Muscle layer of colon (tissue), 2 donors: ENCODE data around the gene THAP8.
"Not testable (repeated sequence)": the region's sequence is repeated elsewhere in the genome, so short reads cannot be mapped to it uniquely, and the experiment has no call there.

ENCODE experiments used
- H3K27ac ChIP-seq: one replicate; pipeline ENCODE4 v1.7.0; 2013; ENCODE audit warnings: low read depth, mild to moderate bottlenecking, low read length, moderate library complexity
- H3K27me3 ChIP-seq, 2 donors: one replicate each; pipeline ENCODE4 v1.7.0; 2013; ENCODE audit warnings: low read length in 2 of 2, mild to moderate bottlenecking in 2 of 2; ENCODE audit not compliant: insufficient read depth in 2 of 2, control insufficient read depth in 1 of 2
- H3K36me3 ChIP-seq: one replicate; pipeline ENCODE4 v1.7.0; 2013; ENCODE audit warnings: mild to moderate bottlenecking, low read length; ENCODE audit not compliant: insufficient read depth
- H3K4me1 ChIP-seq: one replicate; pipeline ENCODE4 v1.7.0; 2013; ENCODE audit warnings: mild to moderate bottlenecking, low read length; ENCODE audit not compliant: insufficient read depth
- H3K4me3 ChIP-seq, 2 donors: one replicate each; pipeline ENCODE4 v1.7.0; 2013; ENCODE audit warnings: low read length in 2 of 2, low read depth in 1 of 2, mild to moderate bottlenecking in 1 of 2, moderate library complexity in 1 of 2
- H3K9ac ChIP-seq: one replicate; pipeline ENCODE4 v1.7.0; 2013; ENCODE audit warnings: low read length
- H3K9me3 ChIP-seq: one replicate; pipeline ENCODE4 v1.7.0; 2013; ENCODE audit warnings: mild to moderate bottlenecking, low read length
- donor health status: abdominal sarcoma.
- donor health status: Adenocarcinoma of cecum.

Gene THAP8

DNA sequence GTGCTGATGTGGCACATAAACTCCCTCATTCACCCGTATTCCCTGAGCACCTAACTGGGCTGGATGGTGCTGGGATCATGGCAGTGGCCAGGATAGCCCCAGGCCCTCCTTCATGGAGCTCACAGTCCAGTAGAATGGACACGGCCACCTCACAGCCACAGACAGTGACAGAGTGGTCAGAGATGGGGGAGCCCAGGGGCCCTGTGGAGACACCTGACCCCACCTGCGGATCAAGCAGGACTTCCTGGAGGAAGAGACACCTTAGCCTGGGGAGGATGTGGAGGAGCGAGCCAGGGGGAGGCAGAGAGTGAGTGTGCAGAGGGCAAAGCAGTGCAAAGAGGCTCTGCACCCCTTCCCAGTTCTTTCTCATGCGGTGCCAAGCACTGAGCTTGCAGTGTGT is 35.8 kb upstream of the THAP8 start:
- Histone ChIP-seq H3K9ac (no peak overlapping the region), H3K27me3 (no peaks in the 10 kb centered on the region), H3K9me3 (no peaks in the 10 kb centered on the region), H3K4me3 (no peak overlapping the region), H3K36me3 (no peaks in the 10 kb centered on the region), H3K4me1 (no peaks in the 10 kb centered on the region), H3K27ac (no peak overlapping the region)

- H3K4me1 ChIP-seq, result no peaks in the 10 kb centered on the region
- no peak overlapping the region for H3K4me3 ChIP-seq
- no peak overlapping the region for H3K9ac ChIP-seq
- no peak overlapping the region for H3K27ac ChIP-seq
- no peaks in the 10 kb centered on the region for H3K9me3 ChIP-seq
- no peaks in the 10 kb centered on the region for H3K36me3 ChIP-seq
- H3K27me3 ChIP-seq, result no peaks in the 10 kb centered on the region
These were observed 32.2 kb upstream of the THAP8 start for GRCh38 chr19:36086326-36086725.

DNA sequence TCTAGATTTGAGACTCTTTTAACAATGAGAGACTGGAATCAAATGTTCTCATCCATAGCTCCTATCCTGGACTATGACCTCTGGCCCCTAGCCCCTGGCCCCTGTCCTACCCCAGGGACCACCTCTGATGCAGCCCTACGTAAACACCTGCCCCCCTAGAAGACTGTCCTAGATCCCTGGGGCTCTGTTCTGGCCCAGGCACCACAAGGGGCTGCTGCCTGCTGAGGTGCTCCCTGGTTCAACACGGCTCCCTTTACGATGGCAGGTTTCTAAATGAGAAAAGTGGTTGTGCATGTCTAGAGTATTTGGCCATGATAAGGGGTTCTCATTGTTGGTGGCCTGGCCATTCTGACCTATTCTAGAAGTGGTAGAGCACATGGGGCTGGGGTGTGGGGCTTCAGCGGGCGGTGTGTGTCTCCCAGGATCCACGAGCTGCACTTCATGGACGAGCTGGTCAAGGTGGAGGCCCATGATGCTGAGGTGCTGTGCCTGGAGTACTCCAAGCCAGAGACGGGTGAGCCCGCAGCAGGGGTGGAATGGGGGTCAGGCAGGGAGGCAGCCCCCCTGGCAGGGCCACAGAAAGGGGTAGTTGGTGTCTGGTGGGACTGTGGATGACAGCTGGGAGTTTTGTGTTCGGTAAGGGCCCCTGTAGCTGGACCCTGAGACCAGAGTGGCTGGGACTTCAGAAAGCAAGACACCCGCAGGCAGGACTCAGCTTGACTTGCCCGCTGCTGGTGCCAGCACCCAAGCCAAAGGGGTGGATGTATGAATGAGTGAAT is 30.3 kb upstream of the THAP8 start:
- H3K9me3 ChIP-seq, result no peaks in the 10 kb centered on the region
- no peaks in the 10 kb centered on the region for H3K36me3 ChIP-seq
- no peaks in the 10 kb centered on the region for H3K27me3 ChIP-seq
- no peak overlapping the region for H3K27ac ChIP-seq
- H3K9ac ChIP-seq, result no peak overlapping the region
- no peaks in the 10 kb centered on the region for H3K4me1 ChIP-seq
- no peak overlapping the region for H3K4me3 ChIP-seq

DNA sequence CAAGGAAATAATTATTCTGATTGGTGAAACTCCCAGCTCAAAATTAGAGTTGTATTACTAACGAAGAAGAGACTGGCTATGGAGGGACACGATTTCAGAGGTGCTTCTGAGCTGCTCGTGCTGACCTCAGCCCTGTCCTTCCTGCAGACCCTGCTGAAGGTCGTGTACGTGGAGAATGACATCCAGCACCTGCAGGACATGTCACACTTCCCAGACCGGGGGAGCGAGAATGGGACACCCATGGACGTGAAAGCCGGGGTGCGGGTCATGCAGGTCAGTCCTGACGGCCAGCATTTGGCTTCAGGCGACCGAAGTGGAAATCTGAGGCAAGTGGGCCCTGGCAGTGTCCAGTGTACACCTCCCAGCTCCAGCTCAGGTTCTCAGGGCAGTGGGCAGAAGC is 28.8 kb upstream of the THAP8 start:
- Histone ChIP-seq H3K27me3 (no peaks in the 10 kb centered on the region), H3K27ac (no peak overlapping the region), H3K4me1 (no peaks in the 10 kb centered on the region), H3K36me3 (no peaks in the 10 kb centered on the region), H3K4me3 (no peak overlapping the region), H3K9ac (no peak overlapping the region), H3K9me3 (no peaks in the 10 kb centered on the region)

- H3K27me3 ChIP-seq, result no peaks in the 10 kb centered on the region
- H3K27ac ChIP-seq, result no peak overlapping the region
- H3K4me1 ChIP-seq, result no peaks in the 10 kb centered on the region
- H3K9me3 ChIP-seq, result no peaks in the 10 kb centered on the region
- H3K4me3 ChIP-seq, result no peak overlapping the region
- no peaks in the 10 kb centered on the region for H3K36me3 ChIP-seq
- H3K9ac ChIP-seq, result no peak overlapping the region
These were observed 27.8 kb upstream of the THAP8 start for GRCh38 chr19:36081894-36082293.

DNA sequence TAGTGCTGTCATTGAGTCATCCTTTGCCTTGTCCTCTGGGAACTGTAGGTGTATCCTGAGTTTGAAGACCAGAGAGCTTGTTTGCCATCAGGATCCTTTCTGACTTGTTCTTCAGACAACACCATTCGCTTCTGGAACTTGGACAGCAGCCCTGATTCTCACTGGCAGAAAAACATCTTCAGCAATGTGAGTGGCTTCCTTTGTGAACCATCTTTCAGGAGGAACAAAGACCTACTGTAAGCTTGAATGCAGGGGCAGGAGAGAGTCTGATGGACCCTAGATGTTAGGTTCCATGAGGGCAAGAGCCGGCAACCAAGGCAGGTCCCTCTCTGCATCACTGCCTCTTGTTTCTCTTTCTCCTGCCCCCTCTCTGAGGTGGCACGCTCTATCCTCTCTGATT is 27.3 kb upstream of the THAP8 start:
- no peaks in the 10 kb centered on the region for H3K36me3 ChIP-seq
- no peak overlapping the region for H3K4me3 ChIP-seq
- H3K27ac ChIP-seq, result no peak overlapping the region
- H3K27me3 ChIP-seq, result no peaks in the 10 kb centered on the region
- H3K9ac ChIP-seq, result no peak overlapping the region
- H3K9me3 ChIP-seq, result no peaks in the 10 kb centered on the region
- no peaks in the 10 kb centered on the region for H3K4me1 ChIP-seq

DNA sequence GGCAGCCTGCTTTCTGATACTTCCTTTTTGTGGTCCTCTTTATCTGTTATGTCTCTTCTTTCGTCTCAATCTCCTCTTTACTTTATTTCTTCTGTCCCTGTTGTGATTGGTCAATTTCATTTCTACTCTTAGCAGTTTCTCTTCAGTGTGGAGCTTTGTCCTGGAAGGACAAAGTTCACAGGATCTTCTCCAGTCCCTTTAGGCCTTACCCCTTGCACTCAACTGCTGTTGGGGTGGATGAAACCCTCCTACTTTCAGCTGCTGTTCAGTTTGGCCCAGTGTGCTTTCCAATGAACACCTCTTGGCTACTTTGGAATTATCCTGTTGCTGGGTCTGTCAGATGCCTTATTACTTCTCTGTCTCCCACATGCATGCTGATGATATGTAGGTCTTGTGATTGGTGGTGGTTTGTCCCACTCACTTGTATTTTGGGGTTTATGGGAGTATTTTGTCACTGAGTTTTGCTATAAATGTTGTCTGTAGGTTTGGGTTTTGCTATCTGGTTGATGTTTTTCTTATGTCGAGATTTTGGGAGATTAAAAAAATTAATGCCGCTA is 25.4 kb upstream of the THAP8 start:
- Histone ChIP-seq H3K27me3 (no peaks in the 10 kb centered on the region), H3K36me3 (no peaks in the 10 kb centered on the region), H3K4me1 (no peaks in the 10 kb centered on the region), H3K27ac (no peak overlapping the region), H3K4me3 (no peak overlapping the region), H3K9me3 (no peaks in the 10 kb centered on the region), H3K9ac (no peak overlapping the region)

DNA sequence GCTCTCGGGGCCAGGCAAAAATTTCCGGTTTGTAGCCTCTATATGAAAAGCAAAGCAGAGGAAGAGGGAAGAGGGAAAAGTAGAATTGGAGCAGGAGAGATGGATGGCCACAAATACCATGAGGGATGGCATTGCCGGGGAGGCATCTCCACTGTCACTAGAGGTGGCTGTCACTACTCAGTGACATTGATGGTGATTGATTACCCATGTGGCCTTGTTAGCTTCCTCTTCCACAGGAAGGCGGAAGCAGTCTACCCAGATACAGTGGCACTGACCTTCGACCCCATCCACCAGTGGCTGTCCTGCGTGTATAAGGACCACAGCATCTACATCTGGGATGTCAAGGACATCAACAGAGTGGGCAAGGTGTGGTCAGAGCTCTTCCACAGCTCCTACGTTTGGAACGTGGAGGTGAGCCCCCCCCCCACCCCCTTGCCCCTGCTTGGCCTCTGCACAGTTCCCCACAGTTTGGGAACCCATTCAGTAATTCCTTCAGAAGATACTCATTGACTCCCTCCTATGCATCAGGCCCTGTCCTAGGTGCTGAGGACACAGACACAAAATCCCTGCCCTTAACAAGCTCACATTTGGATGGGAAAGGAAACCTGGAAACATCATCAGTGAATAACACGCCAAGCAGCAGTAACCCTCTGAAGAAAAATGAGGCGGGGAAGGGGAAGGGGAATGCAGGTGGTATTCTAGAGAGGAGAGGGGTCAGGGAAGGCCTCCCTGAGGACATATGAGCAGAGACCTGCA is 19.2 kb upstream of the THAP8 start:
- Histone ChIP-seq H3K36me3 (no peaks in the 10 kb centered on the region), H3K27ac (no peak overlapping the region), H3K27me3 (no peaks in the 10 kb centered on the region)

GRCh38 chr19:36072081-36072480 is 18.0 kb upstream of the THAP8 start:
- Histone ChIP-seq H3K4me1 (no peaks in the 10 kb centered on the region), H3K9me3 (no peaks in the 10 kb centered on the region), H3K4me3 (no peak overlapping the region), H3K27me3 (no peaks in the 10 kb centered on the region), H3K27ac (no peak overlapping the region), H3K36me3 (no peaks in the 10 kb centered on the region), H3K9ac (no peak overlapping the region)

More for the DNA sequence above, 19.2 kb upstream of the THAP8 start:
- no peaks in the 10 kb centered on the region for H3K4me1 ChIP-seq
- H3K9me3 ChIP-seq, result no peaks in the 10 kb centered on the region
- H3K4me3 ChIP-seq, result no peak overlapping the region
- no peak overlapping the region for H3K9ac ChIP-seq

DNA sequence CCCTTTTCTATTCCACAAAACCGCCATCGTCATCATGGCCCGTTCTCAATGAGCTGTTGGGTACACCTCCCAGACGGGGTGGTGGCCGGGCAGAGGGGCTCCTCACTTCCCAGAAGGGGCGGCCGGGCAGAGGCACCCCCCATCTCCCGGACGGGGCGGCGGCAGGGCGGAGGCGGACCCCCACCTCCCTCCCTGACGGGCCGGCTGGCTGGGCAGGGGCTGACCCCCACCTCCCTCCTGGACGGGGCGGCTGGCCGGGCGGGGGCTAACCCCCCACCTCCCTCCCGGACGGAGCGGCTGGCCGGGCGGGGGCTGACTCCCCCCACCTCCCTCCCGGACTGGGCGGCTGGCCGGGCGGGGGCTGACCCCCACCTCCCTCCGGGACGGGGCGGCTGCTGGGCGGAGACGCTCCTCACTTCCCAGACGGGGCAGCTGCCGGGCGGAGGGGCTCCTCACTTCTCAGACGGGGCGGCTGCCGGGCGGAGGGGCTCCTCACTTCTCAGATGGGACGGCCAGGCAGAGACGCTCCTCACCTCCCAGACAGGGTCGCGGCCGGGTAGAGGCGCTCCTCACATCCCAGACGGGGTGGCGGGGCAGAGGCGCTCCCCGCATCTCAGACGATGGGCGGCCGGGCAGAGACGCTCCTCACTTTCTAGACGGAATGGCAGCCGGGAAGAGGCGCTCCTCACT is 14.9 kb upstream of the THAP8 start:
- H3K4me3 ChIP-seq, H3K9me3 ChIP-seq, H3K27me3 ChIP-seq, H3K27ac ChIP-seq, H3K36me3 ChIP-seq, H3K9ac ChIP-seq, H3K4me1 ChIP-seq: not testable (repeated sequence)

- no peak overlapping the region for H3K27ac ChIP-seq
- no peaks in the 10 kb centered on the region for H3K36me3 ChIP-seq
- no peak overlapping the region for H3K4me3 ChIP-seq
- no peak overlapping the region for H3K9ac ChIP-seq
- H3K9me3 ChIP-seq, result no peaks in the 10 kb centered on the region
- no peaks in the 10 kb centered on the region for H3K27me3 ChIP-seq
- H3K4me1 ChIP-seq, result no peaks in the 10 kb centered on the region
These were observed 13.6 kb upstream of the THAP8 start for GRCh38 chr19:36067681-36068080.
